ENCODE results near the gene NAT9. TPM values are rescaled to one million over a fixed set of nuclear protein-coding genes. Genes with fewer than 3 reads are reported as not detected.

The NAT9 gene
- polyA plus RNA-seq, 6 donors from 2014 or later: 9.6 to 29.0 (median 15.6) TPM

- H3K4me3 Mint-ChIP-seq: no peak overlapping the region
- no peaks in the 10 kb centered on the region for H3K27me3 Mint-ChIP-seq
- DNase-seq (no peak), ATAC-seq (ENCODE audit: low read depth in 2 of 2) (no peak)
- peaks cover 0 to 14% (median 0%) of the 10 kb centered on the region in 3 donors for H3K4me1 Mint-ChIP-seq
- H3K9me3 Mint-ChIP-seq: no peaks in the 10 kb centered on the region
- H3K36me3 Mint-ChIP-seq: no peaks in the 10 kb centered on the region
- no peak overlapping the region for H3K27ac Mint-ChIP-seq
These were observed 47.5 kb downstream of the NAT9 start for GRCh38 chr17:74728702-74729075.

- peaks cover 0 to 14% (median 0%) of the 10 kb centered on the region in 3 donors for H3K4me1 Mint-ChIP-seq
- no peak overlapping the region for H3K27ac Mint-ChIP-seq
- H3K36me3 Mint-ChIP-seq: no peaks in the 10 kb centered on the region
- no peak for ATAC-seq (ENCODE audit: low read depth in 2 of 2)
- H3K27me3 Mint-ChIP-seq: no peaks in the 10 kb centered on the region
- H3K9me3 Mint-ChIP-seq: no peaks in the 10 kb centered on the region
- no peak overlapping the region for H3K4me3 Mint-ChIP-seq
- no peak for DNase-seq
These were observed 48.0 kb downstream of the NAT9 start for GRCh38 chr17:74728033-74728701.

- Mint-ChIP-seq H3K36me3 (no peaks in the 10 kb centered on the region), H3K9me3 (no peaks in the 10 kb centered on the region), H3K27ac (no peak overlapping the region), H3K4me3 (no peak overlapping the region), H3K4me1 (peaks cover 0 to 7% (median 0%) of the 10 kb centered on the region in 3 donors), H3K27me3 (peaks cover 0 to 11% (median 5%) of the 10 kb centered on the region in 3 donors)
- DNase-seq (no peak), ATAC-seq (ENCODE audit: low read depth in 2 of 2) (no peak)
These were observed 51.0 kb downstream of the NAT9 start for GRCh38 chr17:74725111-74725510.

- no peaks in the 10 kb centered on the region for H3K9me3 Mint-ChIP-seq
- no peaks in the 10 kb centered on the region for H3K36me3 Mint-ChIP-seq
- no peak overlapping the region for H3K4me3 Mint-ChIP-seq
- H3K27ac Mint-ChIP-seq: no peak overlapping the region
- ATAC-seq (ENCODE audit: low read depth in 2 of 2) (no peak), DNase-seq (no peak)
- peaks cover 0 to 7% (median 0%) of the 10 kb centered on the region in 3 donors for H3K4me1 Mint-ChIP-seq
- H3K27me3 Mint-ChIP-seq: peaks cover 0 to 11% (median 5%) of the 10 kb centered on the region in 3 donors
These were observed 52.3 kb downstream of the NAT9 start for GRCh38 chr17:74723891-74724290.

- ATAC-seq (ENCODE audit: low read depth in 2 of 2) (no peak), DNase-seq (no peak)
- Mint-ChIP-seq H3K9me3 (no peaks in the 10 kb centered on the region), H3K36me3 (no peaks in the 10 kb centered on the region), H3K27ac (no peak overlapping the region), H3K27me3 (peaks cover 0 to 11% (median 5%) of the 10 kb centered on the region in 3 donors), H3K4me1 (peaks cover 0 to 7% (median 0%) of the 10 kb centered on the region in 3 donors), H3K4me3 (no peak overlapping the region)
These were observed 53.4 kb downstream of the NAT9 start for GRCh38 chr17:74722782-74723181.

Other genes with a start within 250 kb of the NAT9 start
- under 1 TPM in 3 of 6 donors, not detected in 3; 0.14 to 0.60 (median 0.24) TPM for gene CD300LB, start 244.9 kb downstream of the NAT9 start, polyA plus RNA-seq (ENCODE audit: low read depth in 6 of 6)
- gene CD300C, start 230.2 kb downstream of the NAT9 start, polyA plus RNA-seq (ENCODE audit: low read depth in 6 of 6): 1 to 10 TPM in 1 of 6 donors, under 1 TPM in 4, not detected in 1; 0.20 to 1.5 (median 0.25) TPM
- gene CD300H, start 208.8 kb downstream of the NAT9 start, polyA plus RNA-seq (ENCODE audit: low read depth in 6 of 6): 1 to 10 TPM in 1 of 6 donors, under 1 TPM in 1, not detected in 4; 0.94 to 1.1 TPM
- not detected for gene CD300LD, start 184.1 kb downstream of the NAT9 start, polyA plus RNA-seq (ENCODE audit: low read depth in 6 of 6)
- gene CD300E, start 152.6 kb downstream of the NAT9 start, polyA plus RNA-seq (ENCODE audit: low read depth in 6 of 6): under 1 TPM in 3 of 6 donors, not detected in 3; 0.06 to 0.69 (median 0.18) TPM
- 1 to 10 TPM in 2 of 6 donors, under 1 TPM in 4; 0.22 to 3.2 (median 0.43) TPM for gene CD300LF, start 63.4 kb downstream of the NAT9 start, polyA plus RNA-seq (ENCODE audit: low read depth in 6 of 6)
- gene RAB37, start 39.1 kb downstream of the NAT9 start, polyA plus RNA-seq (ENCODE audit: low read depth in 6 of 6): 10 to 100 TPM; 49.2 to 85.5 (median 56.4) TPM
- gene NHERF1, start 27.7 kb downstream of the NAT9 start, polyA plus RNA-seq (ENCODE audit: low read depth in 6 of 6): 100 to 1,000 TPM in 3 of 6 donors, 10 to 100 TPM in 3; 66.4 to 122 (median 95.9) TPM
- under 1 TPM in 2 of 6 donors, not detected in 4; 0.04 to 0.05 TPM for gene GRIN2C, start 83.5 kb upstream of the NAT9 start, polyA plus RNA-seq (ENCODE audit: low read depth in 6 of 6)
- gene FDXR, start 96.6 kb upstream of the NAT9 start, polyA plus RNA-seq (ENCODE audit: low read depth in 6 of 6): 1 to 10 TPM in 5 of 6 donors, not detected in 1; 1.2 to 6.1 (median 3.9) TPM
- gene FADS6, start 117.3 kb upstream of the NAT9 start, polyA plus RNA-seq (ENCODE audit: low read depth in 6 of 6): not detected
- gene USH1G, start 146.9 kb upstream of the NAT9 start, polyA plus RNA-seq (ENCODE audit: low read depth in 6 of 6): not detected
- gene OTOP2, start 147.9 kb upstream of the NAT9 start, polyA plus RNA-seq (ENCODE audit: low read depth in 6 of 6): not detected
- not detected for gene OTOP3, start 159.6 kb upstream of the NAT9 start, polyA plus RNA-seq (ENCODE audit: low read depth in 6 of 6)
- gene HID1, start 196.4 kb upstream of the NAT9 start, polyA plus RNA-seq (ENCODE audit: low read depth in 6 of 6): under 1 TPM in 2 of 6 donors, not detected in 4; 0.08 to 0.23 TPM
- not detected for gene CDR2L, start 211.3 kb upstream of the NAT9 start, polyA plus RNA-seq (ENCODE audit: low read depth in 6 of 6)
- 10 to 100 TPM; 32.4 to 47.3 (median 39.6) TPM for gene MRPL58, start 236.3 kb upstream of the NAT9 start, polyA plus RNA-seq (ENCODE audit: low read depth in 6 of 6)

Measured in naive B cell (primary cell).